HepG2 (cell line): ENCODE data around the gene NLRC5. TPM values are rescaled to one million over a fixed set of nuclear protein-coding genes. Genes with fewer than 3 reads are reported as not detected.
A peak's percentile ranks its signal among the peaks of the same experiment; 100 is the strongest.

ENCODE experiments used
- BCLAF1 ChIP-seq: fragments of 450-650 bp; IDR thresholded peaks from 2 replicates; pipeline ENCODE4 v1.6.1; 2017; ENCODE audit warnings: mild to moderate bottlenecking
- CREBL2 ChIP-seq: sonication (generic); formaldehyde crosslinking; IDR thresholded peaks from 2 replicates; pipeline ENCODE4 v1.8.1; 2023; ENCODE audit warnings: missing genetic modification reagents, mild to moderate bottlenecking, borderline replicate concordance
- FOSL2 ChIP-seq: sonication (generic); formaldehyde crosslinking; IDR thresholded peaks from 2 replicates; pipeline ENCODE4 v1.4.0; 2020; ENCODE audit warnings: missing genetic modification reagents
- HOXA3 ChIP-seq: sonication (generic); formaldehyde crosslinking; IDR thresholded peaks from 2 replicates; pipeline ENCODE4 v1.5.0; 2020; ENCODE audit warnings: missing genetic modification reagents
- IKZF5 ChIP-seq: IDR thresholded peaks from 2 replicates; pipeline ENCODE4 v1.6.1; 2018; ENCODE audit warnings: missing genetic modification reagents, mild to moderate bottlenecking, missing compliant biosample characterization
- MYPOP ChIP-seq: sonication (generic); formaldehyde crosslinking; IDR thresholded peaks from 2 replicates; pipeline ENCODE4 v1.8.1; 2023; ENCODE audit warnings: mild to moderate bottlenecking, moderate library complexity, missing genetic modification reagents
- MZF1 ChIP-seq: sonication (generic); formaldehyde crosslinking; IDR thresholded peaks from 2 replicates; pipeline ENCODE4 v1.8.1; 2023; ENCODE audit warnings: mild to moderate bottlenecking, missing genetic modification reagents, borderline replicate concordance
- NFATC3 ChIP-seq: sonication (generic); formaldehyde crosslinking; IDR thresholded peaks from 2 replicates; pipeline ENCODE4 v1.5.1; 2020; ENCODE audit warnings: mild to moderate bottlenecking, missing genetic modification reagents
- PAF1 ChIP-seq: IDR thresholded peaks from 2 replicates; pipeline ENCODE4 v1.6.1; 2016; ENCODE audit warnings: missing genetic modification reagents, missing compliant biosample characterization
- PCBP2 ChIP-seq: fragments of 200-400 bp; formaldehyde crosslinking; optimal IDR thresholded peaks from 2 replicates; pipeline ENCODE3; 2018; ENCODE audit warnings: low read length, low read depth; ENCODE audit not compliant: poor library complexity, severe bottlenecking
- RARA ChIP-seq: IDR thresholded peaks from 2 replicates; pipeline ENCODE4 v1.6.1; 2016; ENCODE audit warnings: missing genetic modification reagents, missing compliant biosample characterization
- RFXANK ChIP-seq: IDR thresholded peaks from 2 replicates; pipeline ENCODE4 v1.6.1; 2016
- SMARCE1 ChIP-seq: fragments of 450-650 bp; IDR thresholded peaks from 2 replicates; pipeline ENCODE4 v1.6.1; 2017; ENCODE audit warnings: borderline replicate concordance
- SMYD3 ChIP-seq: sonication (generic); formaldehyde crosslinking; IDR thresholded peaks from 2 replicates; pipeline ENCODE4 v1.8.1; 2023; ENCODE audit warnings: mild to moderate bottlenecking, missing genetic modification reagents
- TFE3 ChIP-seq: IDR thresholded peaks from 2 replicates; pipeline ENCODE4 v1.6.1; 2016
- ZBTB37 ChIP-seq: sonication (generic); formaldehyde crosslinking; IDR thresholded peaks from 2 replicates; pipeline ENCODE4 v1.4.0; 2020; ENCODE audit warnings: mild to moderate bottlenecking, missing genetic modification reagents
- ZFP41 ChIP-seq: sonication (generic); formaldehyde crosslinking; IDR thresholded peaks from 2 replicates; pipeline ENCODE4 v1.4.0; 2020; ENCODE audit warnings: mild to moderate bottlenecking, missing genetic modification reagents, borderline replicate concordance
- ZMAT5 ChIP-seq: sonication (generic); formaldehyde crosslinking; IDR thresholded peaks from 2 replicates; pipeline ENCODE4 v1.5.0; 2020; ENCODE audit warnings: mild to moderate bottlenecking, low read depth, missing genetic modification reagents, borderline replicate concordance
- ZNF580 ChIP-seq: IDR thresholded peaks from 2 replicates; pipeline ENCODE4 v1.6.1; 2016; ENCODE audit warnings: low read depth, borderline replicate concordance
- ZNF766 ChIP-seq: sonication (generic); formaldehyde crosslinking; IDR thresholded peaks from 2 replicates; pipeline ENCODE4 v1.5.0; 2020; ENCODE audit warnings: missing genetic modification reagents, borderline replicate concordance
- polyA plus RNA-seq, 8 experiments: library from polyadenylated mRNA; depleted of rRNA in 3 of 8; stranded (reverse) in 7 of 8; unstranded in 1 of 8; fragments of >200 nt; fragmentation: Illumina TruSeq in 4 of 8; extraction: Trizol in 4 of 8; gene quantifications; 2 replicates each; pipeline versions ENCODE4 v1.2.1 to v1.2.3, GENCODE V29; 2011 to 2016; ENCODE audit warnings: low read depth in 4 of 8, missing spikeins in 1 of 8, mixed read lengths in 1 of 8; ENCODE audit not compliant: insufficient read depth in 1 of 8
- total RNA-seq, 5 experiments: library from RNA; depleted of rRNA; stranded (reverse); fragments of >200 nt; fragmentation: Illumina TruSeq; extraction: Trizol; gene quantifications; 2 replicates each; pipeline ENCODE4 v1.2.3, GENCODE V29; 2016; ENCODE audit warnings: low read depth in 1 of 5

The NLRC5 gene
- total and polyA plus RNA-seq, 2 of the 13 experiments (the other 11 are each of a cell fraction or from before 2014, with no cell fraction given) = 6.3 to 12.7 TPM

- 0 out of 2 replicates have a peak, but pooled peaks have one; percentile 22 for TF ChIP-seq TFE3 (CRISPR knock-in tag)
- peak; percentile 40; the same call in 1 of the 2 replicates for TF ChIP-seq IKZF5
- no peak for TF ChIP-seq RFXANK (CRISPR knock-in tag)
- no peak for TF ChIP-seq ZNF766 (CRISPR knock-in tag)
- peak; percentile 74 for TF ChIP-seq RARA (CRISPR knock-in tag)
- peak; percentile 61; the same call in 1 of the 2 replicates for TF ChIP-seq HOXA3 (CRISPR knock-in tag)
- no peak for TF ChIP-seq ZBTB37
- TF ChIP-seq ZNF580 (CRISPR knock-in tag) = peak; percentile 47; the same call in 1 of the 2 replicates
- TF ChIP-seq MZF1 (CRISPR knock-in tag) = no peak
- no peak for TF ChIP-seq PAF1 (CRISPR knock-in tag)
- 0 out of 2 replicates have a peak, but pooled peaks have one; percentile 16 for TF ChIP-seq FOSL2 (CRISPR knock-in tag)
- TF ChIP-seq MYPOP (CRISPR knock-in tag) = no peak
- no peak for TF ChIP-seq BCLAF1
- no peak for TF ChIP-seq ZFP41
- no peak for TF ChIP-seq SMARCE1
- TF ChIP-seq ZMAT5 (CRISPR knock-in tag) = no peak
- TF ChIP-seq PCBP2 = no peak
- no peak for TF ChIP-seq CREBL2 (CRISPR knock-in tag)
- TF ChIP-seq NFATC3 (CRISPR knock-in tag) = no peak
- TF ChIP-seq SMYD3 (CRISPR knock-in tag) = no peak; the same call in 1 of the 2 replicates
Observed at GRCh38 chr16:56973294-56973689, 16.1 kb upstream of the NLRC5 start (continued).
